ENCODE results near the gene SF3B2.

SF3B2 gene

DNA sequence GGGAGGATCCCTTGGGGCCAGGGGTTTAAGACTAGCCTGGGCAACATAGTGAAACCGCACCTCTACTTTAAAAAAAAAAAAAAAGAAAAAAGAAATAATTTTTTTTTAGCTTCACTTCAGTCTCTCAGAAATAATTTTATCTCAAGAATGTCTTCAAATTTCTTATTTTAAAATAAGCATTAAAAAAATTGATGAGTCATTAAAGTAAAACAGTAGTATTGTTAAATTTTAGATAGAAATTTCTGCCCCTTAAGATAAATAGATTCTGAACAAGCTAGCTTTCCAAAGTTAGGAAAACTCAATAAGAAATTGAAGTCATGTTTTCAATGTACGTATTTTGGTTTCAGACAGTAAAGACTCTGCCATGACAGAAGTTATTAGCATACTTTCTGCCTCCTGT lies 10.2 kb downstream of the SF3B2 start:
- ChIA-PET CTCF (interaction anchor here (0.6 to 8.7 kb wide), 4 partner anchors 9 to 73 kb away, joined by 3 to 143 read pairs (median 6); partner anchors contain the start of gene SF3B2), POLR2A (interaction anchor here (0.6 kb wide), 1 partner anchor 13 kb away, joined by 3 read pairs; no protein-coding TSS in a partner anchor)

DNA sequence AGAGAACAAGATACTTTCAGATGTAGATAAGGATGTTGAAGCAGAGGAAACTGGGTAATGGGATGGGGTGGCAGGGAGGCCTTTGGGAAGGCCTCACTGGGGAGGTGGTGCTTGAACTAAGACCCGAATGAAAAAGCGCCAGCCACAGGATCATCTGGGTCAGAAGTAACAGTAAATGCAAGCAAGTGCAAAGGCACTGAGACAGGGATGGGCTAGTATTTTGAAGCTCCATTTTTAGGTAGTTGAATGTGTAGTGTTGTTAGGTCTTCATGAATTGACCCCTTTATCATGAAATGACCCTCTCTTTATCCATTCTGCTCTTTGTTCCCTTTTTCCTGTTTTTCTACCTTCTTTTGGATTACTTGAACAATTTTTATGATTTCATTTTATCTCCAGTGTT lies 11.7 kb downstream of the SF3B2 start:
- no peak for DNase-seq (ENCODE audit: extremely low spot score)
- POLR2A ChIA-PET: no interaction called here
- CTCF ChIA-PET: interaction anchor here (1.3 to 8.7 kb wide), 3 partner anchors 11 to 71 kb away, joined by 3 to 143 read pairs (median 5); partner anchors contain the start of gene SF3B2
- TF ChIP-seq, protein P1, sequence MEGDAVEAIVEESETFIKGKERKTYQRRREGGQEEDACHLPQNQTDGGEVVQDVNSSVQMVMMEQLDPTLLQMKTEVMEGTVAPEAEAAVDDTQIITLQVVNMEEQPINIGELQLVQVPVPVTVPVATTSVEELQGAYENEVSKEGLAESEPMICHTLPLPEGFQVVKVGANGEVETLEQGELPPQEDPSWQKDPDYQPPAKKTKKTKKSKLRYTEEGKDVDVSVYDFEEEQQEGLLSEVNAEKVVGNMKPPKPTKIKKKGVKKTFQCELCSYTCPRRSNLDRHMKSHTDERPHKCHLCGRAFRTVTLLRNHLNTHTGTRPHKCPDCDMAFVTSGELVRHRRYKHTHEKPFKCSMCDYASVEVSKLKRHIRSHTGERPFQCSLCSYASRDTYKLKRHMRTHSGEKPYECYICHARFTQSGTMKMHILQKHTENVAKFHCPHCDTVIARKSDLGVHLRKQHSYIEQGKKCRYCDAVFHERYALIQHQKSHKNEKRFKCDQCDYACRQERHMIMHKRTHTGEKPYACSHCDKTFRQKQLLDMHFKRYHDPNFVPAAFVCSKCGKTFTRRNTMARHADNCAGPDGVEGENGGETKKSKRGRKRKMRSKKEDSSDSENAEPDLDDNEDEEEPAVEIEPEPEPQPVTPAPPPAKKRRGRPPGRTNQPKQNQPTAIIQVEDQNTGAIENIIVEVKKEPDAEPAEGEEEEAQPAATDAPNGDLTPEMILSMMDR (IDR thresholded peaks at IDR 0.05; ENCODE audit: control extremely low read depth, extremely low read depth, low read depth, missing control alignments): no peak

More for the DNA sequence above, 10.2 kb downstream of the SF3B2 start:
- DNase-seq (ENCODE audit: extremely low spot score): no peak
- TF ChIP-seq, protein P1 (IDR thresholded peaks at IDR 0.05; ENCODE audit: control extremely low read depth, extremely low read depth, low read depth, missing control alignments): no peak

DNA sequence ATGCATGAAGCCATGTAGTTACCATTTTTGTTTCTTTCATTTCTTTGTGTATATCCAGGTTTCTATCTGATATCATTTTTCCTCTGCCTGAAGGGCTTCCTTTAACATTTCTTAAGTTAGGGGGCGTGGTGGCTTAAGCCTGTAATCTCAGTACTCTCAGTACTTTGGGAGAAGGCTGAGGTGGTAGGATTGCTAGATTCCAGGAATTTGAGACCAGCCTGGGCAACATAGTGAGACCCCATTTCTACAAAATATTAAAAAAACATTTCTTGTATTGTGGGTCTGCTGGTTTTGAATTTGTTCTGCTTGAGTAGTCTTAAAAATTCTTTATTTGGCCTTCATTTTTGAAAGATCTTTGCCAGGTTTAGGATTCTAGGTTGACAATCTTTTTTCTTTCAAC lies 12.4 kb downstream of the SF3B2 start:
- TF ChIP-seq, protein P1 (IDR thresholded peaks at IDR 0.05; ENCODE audit: control extremely low read depth, extremely low read depth, low read depth, missing control alignments): no peak
- ChIA-PET POLR2A (no interaction called here), CTCF (interaction anchor here (1.3 to 8.7 kb wide), 3 partner anchors 11 to 180 kb away, joined by 3 to 143 read pairs (median 4); partner anchors contain the start of gene SF3B2)
- no peak for DNase-seq (ENCODE audit: extremely low spot score)

DNA sequence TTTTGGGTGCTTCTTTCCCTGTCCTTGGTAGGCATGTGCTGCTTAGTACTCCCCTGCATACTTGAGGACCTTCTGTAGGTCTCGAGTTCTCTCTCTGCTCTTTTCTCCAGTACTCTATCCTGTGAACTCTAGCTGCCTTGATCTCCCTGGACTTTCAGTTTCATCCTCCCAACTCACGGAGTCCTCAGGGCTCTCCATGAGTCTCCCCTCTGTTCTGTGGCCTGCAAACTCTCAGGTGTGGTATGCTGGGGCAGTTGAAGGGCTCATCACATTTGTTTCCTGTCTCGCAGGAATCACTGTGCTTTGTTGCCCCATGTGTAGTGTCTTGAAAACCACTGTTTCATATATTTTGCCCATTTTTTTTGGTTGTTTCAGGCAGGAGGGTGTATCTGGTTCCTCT lies 14.6 kb downstream of the SF3B2 start:
- POLR2A ChIA-PET: interaction anchor here (1.3 kb wide), 1 partner anchor 14 kb away, joined by 4 read pairs; the partner anchor contains the start of gene SF3B2
- TF ChIP-seq, protein P1 (IDR thresholded peaks at IDR 0.05; ENCODE audit: control extremely low read depth, extremely low read depth, low read depth, missing control alignments): no peak
- CTCF ChIA-PET: interaction anchor here (1.0 to 8.7 kb wide), 12 partner anchors 8 to 182 kb away, joined by 4 to 143 read pairs (median 26); partner anchors contain the start of genes CATSPER1 and SF3B2
- no peak for DNase-seq (ENCODE audit: extremely low spot score)

DNA sequence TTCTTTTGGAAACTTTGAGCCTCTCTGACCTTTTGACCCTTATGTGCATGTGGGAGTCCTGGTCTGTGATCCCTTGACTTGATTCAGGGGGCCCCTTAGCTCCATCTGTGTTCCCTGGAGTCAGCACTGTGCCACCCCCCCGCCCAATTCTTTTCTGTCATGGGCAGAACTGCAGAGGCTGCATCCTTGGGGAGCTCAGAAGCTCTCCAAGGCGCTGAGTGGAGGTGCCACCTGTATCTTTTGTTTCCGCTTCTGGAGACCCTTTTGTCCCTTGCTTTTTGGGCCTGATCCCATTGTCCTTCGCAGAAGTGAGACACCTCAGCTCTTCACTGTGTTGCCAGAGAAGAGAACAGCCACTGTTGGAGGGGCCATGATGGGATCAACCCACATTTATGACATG lies 15.5 kb downstream of the SF3B2 start:
- TF ChIP-seq, protein P1 (IDR thresholded peaks at IDR 0.05; ENCODE audit: control extremely low read depth, extremely low read depth, low read depth, missing control alignments): no peak
- ChIA-PET POLR2A (interaction anchor here (0.9 to 1.3 kb wide), 2 partner anchors 13 to 15 kb away, joined by 4 read pairs; partner anchors contain the start of gene SF3B2), CTCF (interaction anchor here (0.6 to 8.7 kb wide), 24 partner anchors 9 to 446 kb away, joined by 3 to 143 read pairs (median 4); partner anchors contain the start of genes CATSPER1, CCDC85B, FIBP and SF3B2)
- no peak for DNase-seq (ENCODE audit: extremely low spot score)

DNA sequence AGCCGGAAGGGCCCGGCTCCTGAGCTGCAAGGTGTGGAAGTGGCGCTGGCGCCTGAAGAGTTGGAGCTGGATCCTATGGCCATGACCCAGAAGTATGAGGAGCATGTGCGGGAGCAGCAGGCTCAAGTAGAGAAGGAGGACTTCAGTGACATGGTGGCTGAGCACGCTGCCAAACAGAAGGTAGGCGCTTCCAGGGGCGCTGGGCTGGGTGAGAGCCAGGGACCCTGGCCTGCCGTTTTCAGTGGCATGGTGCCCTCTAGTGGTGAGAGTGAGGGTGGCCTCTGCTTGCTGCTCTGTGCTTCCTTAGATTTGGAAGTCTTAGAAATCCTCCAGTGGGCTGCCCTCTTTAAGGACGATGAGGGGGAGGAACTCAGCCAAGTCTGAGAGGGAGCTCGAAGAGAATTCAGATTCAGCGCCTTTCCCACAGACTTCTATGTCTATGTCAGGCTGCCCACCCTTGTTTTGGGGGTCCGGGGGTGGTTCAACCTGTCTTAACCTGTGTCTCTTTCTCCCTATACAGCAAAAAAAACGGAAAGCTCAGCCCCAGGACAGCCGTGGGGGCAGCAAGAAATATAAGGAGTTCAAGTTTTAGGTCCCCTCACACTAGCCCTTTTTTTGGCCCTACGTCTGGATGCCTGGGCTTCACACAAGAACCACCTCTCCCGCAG lies 16.1 kb downstream of the SF3B2 start:
- ChIA-PET CTCF (interaction anchor here (0.7 to 8.7 kb wide), 34 partner anchors 9 to 447 kb away, joined by 3 to 143 read pairs (median 4); partner anchors contain the start of genes CATSPER1, CCDC85B, FIBP and SF3B2), POLR2A (interaction anchor here (0.9 to 1.1 kb wide), 3 partner anchors 13 to 16 kb away, joined by 3 to 4 read pairs (median 3); no protein-coding TSS in a partner anchor)
- DNase-seq (ENCODE audit: extremely low spot score): peak; percentile 70
- TF ChIP-seq, protein P1 (IDR thresholded peaks at IDR 0.05; ENCODE audit: control extremely low read depth, extremely low read depth, low read depth, missing control alignments): peak; percentile 75
